ENCODE results near the gene MYL12A.

DNA sequence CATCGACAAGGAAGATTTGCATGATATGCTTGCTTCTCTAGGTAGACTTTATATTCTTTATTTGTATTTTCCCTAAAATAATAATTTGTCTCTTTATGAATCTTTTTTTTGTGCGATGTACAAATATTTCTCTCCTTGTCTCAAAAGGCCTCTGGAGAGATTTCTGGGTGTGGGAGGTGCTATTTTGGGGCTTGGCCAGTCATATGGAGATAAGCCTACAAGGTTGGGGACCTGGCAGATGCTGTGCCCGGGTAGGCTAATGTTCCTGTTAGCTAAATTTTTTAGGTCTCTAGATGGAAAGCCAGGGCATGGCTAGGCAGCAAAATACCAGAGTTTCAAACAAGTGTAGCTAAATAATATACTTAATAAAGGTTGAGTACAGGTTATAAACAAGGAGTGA lies 25.4 kb downstream of the MYL12A start:
- TF ChIP-seq CTCF (conservative IDR thresholded peaks at IDR 0.05; ENCODE audit: low read depth, low read length) (no peak), EZH2 (IDR thresholded peaks at IDR 0.05; ENCODE audit: low read length, unreplicated experiment) (no peak)
